ENCODE results near the gene CCL18. TPM values are rescaled to one million over a fixed set of nuclear protein-coding genes. Genes with fewer than 3 reads are reported as not detected.
A peak's percentile ranks its signal among the peaks of the same experiment; 100 is the strongest.
"Not testable (repeated sequence)": the region's sequence is repeated elsewhere in the genome, so short reads cannot be mapped to it uniquely, and the experiment has no call there.

CCL18 gene
- polyA plus RNA-seq, 4 donors = not detected

GRCh38 chr17:36070427-36070826 is 6.4 kb downstream of the CCL18 start:
- no peak for DNase-seq (ENCODE audit: low read depth in 4 of 4, low spot score in 3 of 4)

GRCh38 chr17:36071751-36072150 is 7.7 kb downstream of the CCL18 start:
- DNase-seq (ENCODE audit: low read depth in 4 of 4, low spot score in 3 of 4) = no peak

DNA sequence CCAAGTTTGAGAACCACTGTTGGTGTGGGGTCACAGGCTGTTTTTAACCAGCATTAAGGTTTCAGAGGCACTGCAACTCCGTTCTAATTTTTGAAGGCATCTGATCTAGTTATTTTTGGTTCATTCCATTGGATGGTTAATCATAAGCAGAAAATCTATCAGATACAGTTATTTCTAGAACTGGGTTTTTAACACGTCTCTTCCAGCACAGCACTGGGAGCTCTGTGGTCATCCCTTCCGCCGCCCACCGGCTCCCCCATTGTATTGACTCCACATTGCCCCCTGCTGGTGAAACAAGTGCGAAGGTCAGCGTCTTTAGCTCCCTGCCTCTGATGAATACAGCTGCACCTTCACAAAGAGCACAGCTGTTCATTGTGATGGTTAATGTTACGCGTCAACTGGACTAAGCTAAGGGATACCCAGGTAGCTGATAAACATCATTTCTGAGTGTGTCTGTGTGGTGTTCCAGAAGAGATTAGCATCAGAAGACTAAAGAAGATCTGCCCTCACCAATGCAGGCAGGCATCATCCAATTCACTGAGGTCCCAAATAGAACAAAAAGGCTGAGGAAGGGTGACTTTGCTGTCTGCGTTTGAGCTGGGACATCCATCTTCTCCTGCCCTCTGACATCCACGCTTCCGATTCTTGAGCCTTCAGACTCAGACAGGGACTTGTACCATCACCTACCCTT is 8.5 kb downstream of the CCL18 start:
- DNase-seq (ENCODE audit: low read depth in 4 of 4, low spot score in 3 of 4) = peak in 2 of 4 donors; percentile 16 to 29

GRCh38 chr17:36074365-36074764 is 10.3 kb downstream of the CCL18 start:
- no peak for DNase-seq (ENCODE audit: low read depth in 4 of 4, low spot score in 3 of 4)

- not testable (repeated sequence) for DNase-seq (ENCODE audit: low read depth in 4 of 4, low spot score in 3 of 4)
Observed at GRCh38 chr17:36081681-36082471, 17.8 kb downstream of the CCL18 start.

DNA sequence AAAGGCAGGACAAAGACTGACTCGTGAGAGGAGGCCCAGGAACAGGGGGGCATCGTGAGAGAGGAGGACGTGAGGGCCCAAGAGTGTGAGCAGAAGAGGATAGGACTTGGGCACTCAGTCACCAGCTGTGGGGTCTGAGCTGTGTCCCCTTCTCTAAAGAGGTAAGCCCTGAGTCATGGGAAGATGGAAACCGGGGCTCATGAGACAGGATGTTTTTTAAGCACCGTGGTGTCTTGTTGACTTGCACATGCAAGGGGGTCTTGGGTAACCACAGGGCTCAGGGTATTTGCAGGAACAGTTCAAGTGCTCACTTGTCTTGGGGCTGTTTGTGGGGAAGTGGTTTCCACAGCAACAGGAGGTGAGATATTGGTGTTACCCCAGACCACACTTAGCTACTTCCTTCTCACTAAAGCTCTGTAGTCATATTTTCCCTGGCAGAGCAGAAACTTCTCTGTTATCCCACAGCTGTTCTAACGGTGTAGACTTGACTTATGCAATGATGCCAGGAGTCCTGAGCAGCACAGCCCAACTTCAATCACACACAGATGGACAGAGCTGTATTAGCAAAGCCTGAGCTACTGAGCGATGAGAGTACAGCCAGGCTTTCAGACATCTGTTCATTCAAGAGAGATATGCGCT is 18.5 kb downstream of the CCL18 start:
- DNase-seq (ENCODE audit: low read depth in 4 of 4, low spot score in 3 of 4) = not testable (repeated sequence)

DNA sequence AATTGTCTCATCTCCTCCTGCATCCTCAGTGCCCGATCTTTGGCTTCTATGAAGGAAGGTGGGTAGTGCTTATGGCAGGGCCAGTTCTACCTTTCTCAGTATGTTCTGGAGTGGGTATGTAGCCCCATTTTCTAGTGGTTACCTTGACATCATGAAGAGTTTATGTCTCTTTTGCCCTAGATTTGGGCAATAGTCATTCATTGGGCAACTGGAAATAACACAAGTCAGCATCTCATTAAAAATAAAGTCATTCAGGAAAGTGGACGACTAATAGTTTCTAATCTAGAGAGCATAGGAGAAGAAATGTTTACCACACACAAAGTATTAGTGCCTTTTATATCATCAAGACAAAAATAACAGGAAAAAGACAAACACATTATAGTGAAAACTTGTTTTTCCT is 19.6 kb downstream of the CCL18 start:
- not testable (repeated sequence) for DNase-seq (ENCODE audit: low read depth in 4 of 4, low spot score in 3 of 4)

DNA sequence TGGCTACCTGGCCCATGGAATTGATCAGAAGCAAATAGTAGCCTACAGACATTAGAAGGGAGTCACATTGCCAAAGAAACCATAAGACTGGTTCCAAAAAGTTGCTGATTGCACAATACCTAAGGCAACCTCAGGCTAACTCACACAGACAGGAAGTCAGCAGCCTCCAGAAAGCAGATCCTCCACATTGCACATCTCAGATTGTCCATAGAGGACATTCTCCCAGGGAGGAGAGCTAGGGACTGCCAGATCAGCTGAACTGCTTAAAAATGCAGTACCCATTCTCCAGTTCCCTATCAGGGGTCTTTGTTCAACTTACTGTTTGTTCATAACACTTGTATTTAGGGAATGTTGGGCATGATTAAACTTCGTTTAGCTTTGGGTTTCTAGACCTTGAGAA is 21.7 kb downstream of the CCL18 start:
- no peak for DNase-seq (ENCODE audit: low read depth in 4 of 4, low spot score in 3 of 4)

DNA sequence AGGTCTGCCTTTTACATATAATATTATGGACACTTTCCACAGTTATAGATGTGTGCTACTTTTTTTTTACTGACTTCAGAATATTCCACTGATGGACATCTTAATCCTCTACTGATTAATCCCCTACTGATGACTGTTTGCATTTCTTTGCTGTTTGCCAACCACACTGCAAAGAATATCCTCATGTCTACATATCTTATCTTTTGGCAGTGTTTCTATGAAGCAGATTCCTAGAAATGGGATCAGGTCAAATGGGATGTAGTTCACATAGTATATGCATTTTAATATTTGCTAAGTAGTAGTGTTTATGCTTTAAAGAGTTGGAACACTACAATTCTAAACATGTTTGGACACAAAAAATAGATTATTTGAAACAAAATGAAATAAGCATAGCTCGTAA is 22.7 kb downstream of the CCL18 start:
- no peak for DNase-seq (ENCODE audit: low read depth in 4 of 4, low spot score in 3 of 4)

- not testable (repeated sequence) for DNase-seq (ENCODE audit: low read depth in 4 of 4, low spot score in 3 of 4)
Observed at GRCh38 chr17:36087471-36087870, 23.4 kb downstream of the CCL18 start.

DNA sequence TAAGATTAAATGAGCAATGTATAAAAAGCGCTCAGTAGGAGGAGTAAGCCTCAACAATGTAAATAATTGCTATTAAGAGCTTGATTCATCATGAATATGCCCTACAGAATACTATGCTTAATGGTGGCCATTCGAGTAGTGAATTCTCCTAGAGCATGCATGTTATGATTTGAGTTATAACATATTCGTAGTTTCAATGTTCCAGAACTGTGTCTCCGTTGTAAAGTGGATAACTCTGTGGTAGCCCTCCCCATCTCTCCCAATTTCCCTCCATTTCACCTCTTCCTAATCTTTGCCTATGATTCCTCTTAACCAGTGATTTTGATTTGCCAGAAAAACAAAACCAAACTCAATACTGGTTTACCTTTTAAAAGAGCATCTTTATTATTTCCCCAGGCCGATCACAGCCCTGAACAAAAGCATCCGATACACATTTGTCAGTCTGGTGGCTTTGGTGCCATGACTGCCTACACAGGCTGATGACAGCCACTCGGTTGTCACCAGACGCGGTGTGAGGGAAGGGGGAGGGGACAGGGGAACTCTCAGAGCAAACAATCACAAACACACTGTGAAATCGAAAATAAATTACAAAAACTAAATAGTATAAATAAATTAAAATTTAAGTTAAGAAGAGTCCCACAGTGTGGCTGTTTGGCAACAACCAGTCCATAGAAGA is 24.0 kb downstream of the CCL18 start:
- DNase-seq (ENCODE audit: low read depth in 4 of 4, low spot score in 3 of 4) = not testable (repeated sequence)

GRCh38 chr17:36088670-36089338 is 24.7 kb downstream of the CCL18 start:
- no peak for DNase-seq (ENCODE audit: low read depth in 4 of 4, low spot score in 3 of 4)

GRCh38 chr17:36089339-36089865 is 25.3 kb downstream of the CCL18 start:
- DNase-seq (ENCODE audit: low read depth in 4 of 4, low spot score in 3 of 4) = no peak

- DNase-seq (ENCODE audit: low read depth in 4 of 4, low spot score in 3 of 4) = no peak
Observed at GRCh38 chr17:36089888-36090836, 26.1 kb downstream of the CCL18 start, which contains the start of gene CCL3. CCL3 (minus strand) TSS chr17:36090143; CDS start chr17:36090058, 85 bp downstream.

DNA sequence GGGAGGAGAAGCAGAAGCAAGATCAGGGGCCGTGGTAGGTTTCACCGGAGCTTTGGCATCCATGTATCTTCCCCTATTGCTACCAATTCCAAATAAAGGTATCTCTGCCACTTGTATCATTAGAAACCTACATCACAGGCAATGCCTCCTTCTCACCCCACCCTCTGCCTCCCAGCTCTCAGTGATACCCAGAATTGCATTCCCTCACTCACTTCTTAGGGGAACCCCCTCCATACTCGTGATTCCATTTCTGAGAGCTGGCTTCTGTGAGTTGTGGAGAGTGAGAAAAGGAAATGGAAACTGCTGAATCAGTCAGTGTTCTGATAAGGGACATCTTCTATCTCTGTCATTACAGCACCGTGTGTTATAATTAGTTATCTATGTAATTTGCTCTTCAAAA is 28.2 kb downstream of the CCL18 start:
- DNase-seq (ENCODE audit: low read depth in 4 of 4, low spot score in 3 of 4) = no peak

GRCh38 chr17:36092715-36093114 is 28.6 kb downstream of the CCL18 start:
- DNase-seq (ENCODE audit: low read depth in 4 of 4, low spot score in 3 of 4) = not testable (repeated sequence)

DNA sequence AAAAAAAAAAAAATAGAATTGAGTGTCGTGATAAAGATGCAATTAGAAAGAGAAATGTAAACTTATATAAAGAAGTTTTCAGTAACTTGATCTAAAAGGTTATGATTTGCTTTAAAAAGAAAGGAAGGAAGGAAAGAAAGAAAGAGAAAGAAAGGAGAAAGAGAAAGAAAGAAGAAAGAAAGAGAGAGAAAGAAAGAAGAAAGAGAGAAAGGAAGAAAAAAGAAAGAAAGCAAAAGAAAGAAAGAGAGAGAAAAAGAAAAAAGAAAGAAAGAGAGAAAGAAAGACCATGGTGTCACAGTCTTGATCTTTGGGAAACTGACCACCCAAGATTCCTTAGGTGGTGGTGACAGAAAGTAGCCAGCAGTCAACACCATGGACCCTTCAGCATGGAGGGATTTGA is 30.2 kb downstream of the CCL18 start:
- no peak for DNase-seq (ENCODE audit: low read depth in 4 of 4, low spot score in 3 of 4)

DNA sequence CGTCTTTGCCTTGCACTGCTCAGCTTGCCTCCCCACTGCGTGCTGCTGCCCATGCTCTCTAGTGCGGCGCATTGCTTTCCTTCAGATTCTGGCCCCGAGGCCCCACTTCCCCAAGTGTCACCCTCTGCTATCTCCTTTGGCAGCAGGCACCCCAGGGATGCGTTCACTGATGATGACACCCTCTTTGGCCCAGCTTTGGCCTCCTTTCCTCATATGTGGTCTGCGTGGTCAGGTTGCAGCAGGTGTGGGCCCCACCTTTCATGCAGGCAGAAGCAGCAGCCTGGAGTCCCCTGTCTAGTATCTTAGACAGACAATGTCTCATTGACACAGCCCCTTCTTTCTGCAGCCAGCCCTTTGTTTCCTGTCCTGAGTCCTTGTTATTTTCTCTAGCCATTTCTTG is 30.7 kb downstream of the CCL18 start:
- no peak for DNase-seq (ENCODE audit: low read depth in 4 of 4, low spot score in 3 of 4)

DNA sequence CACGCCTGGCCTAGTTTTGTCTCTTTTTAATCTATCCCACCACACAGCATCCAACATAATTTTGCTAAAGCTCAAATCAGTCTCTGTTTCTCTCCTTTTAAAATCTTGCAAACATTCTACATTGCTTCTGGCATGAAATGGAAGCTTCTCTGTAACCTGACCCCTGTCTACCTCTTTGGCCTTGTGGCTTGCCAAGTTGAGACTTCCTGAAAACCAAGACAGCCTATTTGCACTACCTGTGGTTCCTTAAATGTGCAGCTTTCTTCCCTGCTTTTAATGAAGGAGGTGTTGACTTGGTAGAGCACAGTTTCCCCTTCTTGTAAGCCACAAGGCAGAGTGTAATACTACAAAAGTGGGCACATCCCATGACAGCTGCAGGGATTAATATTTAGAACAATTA is 31.9 kb downstream of the CCL18 start:
- DNase-seq (ENCODE audit: low read depth in 4 of 4, low spot score in 3 of 4) = no peak
